Duodenal mucosa (tissue), 2 donors: ENCODE measurements around the gene UGT1A8.
"Not testable (repeated sequence)": the region's sequence is repeated elsewhere in the genome, so short reads cannot be mapped to it uniquely, and the experiment has no call there.

ENCODE experiments used
- H3K27ac ChIP-seq: one replicate; pipeline ENCODE4 v1.7.0; 2013; ENCODE audit warnings: low read depth, low read length
- H3K27me3 ChIP-seq, 2 donors: one replicate each; pipeline ENCODE4 v1.7.0; 2013; ENCODE audit warnings: low read length in 2 of 2, control low read depth in 1 of 2; ENCODE audit not compliant: insufficient read depth in 2 of 2, control insufficient read depth in 1 of 2
- H3K36me3 ChIP-seq, 2 donors: one replicate each; pipeline ENCODE4 v1.7.0; 2013; ENCODE audit warnings: low read length in 2 of 2, control low read depth in 1 of 2; ENCODE audit not compliant: insufficient read depth in 2 of 2, control insufficient read depth in 1 of 2
- H3K4me1 ChIP-seq, 2 donors: one replicate each; pipeline ENCODE4 v1.7.0; 2013; ENCODE audit warnings: low read length in 2 of 2, control low read depth in 1 of 2; ENCODE audit not compliant: insufficient read depth in 2 of 2, control insufficient read depth in 1 of 2
- H3K4me3 ChIP-seq, 2 donors: one replicate each; pipeline ENCODE4 v1.7.0; 2013; ENCODE audit warnings: low read length in 2 of 2, low read depth in 1 of 2
- H3K9ac ChIP-seq, 2 donors: one replicate each; pipeline ENCODE4 v1.7.0; 2013; ENCODE audit warnings: low read length in 2 of 2, low read depth in 1 of 2
- H3K9me3 ChIP-seq, 2 donors: one replicate each; pipeline ENCODE4 v1.7.0; 2013; ENCODE audit warnings: low read length in 2 of 2, control low read depth in 1 of 2; ENCODE audit not compliant: control insufficient read depth in 1 of 2

Gene UGT1A8

DNA sequence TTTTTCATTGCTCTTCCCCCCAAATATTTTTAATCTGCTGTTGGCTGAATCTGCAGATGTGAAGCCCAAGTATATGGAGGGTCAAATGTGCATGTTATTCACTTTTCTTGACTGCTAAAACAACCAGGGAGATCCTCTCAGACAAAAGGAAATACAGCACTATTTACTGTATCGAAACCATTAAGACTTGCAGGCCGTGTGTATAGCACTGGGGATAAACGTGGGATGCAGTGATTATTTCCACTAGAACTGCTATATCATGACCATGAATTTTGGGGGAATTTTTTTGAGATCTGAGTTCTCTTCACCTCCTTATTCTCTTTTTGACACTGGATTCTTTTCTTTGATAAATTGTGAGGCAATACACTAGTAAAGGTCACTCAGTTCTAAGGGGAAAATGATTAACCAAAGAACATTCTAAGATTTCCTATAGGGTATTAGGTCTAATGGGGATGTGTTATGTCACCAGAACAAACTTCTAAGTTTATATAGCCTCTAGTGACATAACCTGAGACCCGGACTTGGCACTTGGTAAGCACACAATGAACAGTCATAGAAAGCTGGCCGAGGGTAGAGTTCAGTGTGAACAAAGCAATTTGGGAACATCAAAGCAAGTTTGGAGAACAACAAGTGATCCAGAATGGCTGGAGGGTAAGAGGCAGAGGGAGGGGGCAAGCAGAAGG is 127.8 kb downstream of the UGT1A8 start:
- H3K4me3 ChIP-seq, result no peak overlapping the region
- no peak overlapping the region for H3K9ac ChIP-seq
- H3K27ac ChIP-seq, result no peak overlapping the region
- no peaks in the 10 kb centered on the region for H3K27me3 ChIP-seq
- H3K9me3 ChIP-seq, result no peaks in the 10 kb centered on the region
- no peaks in the 10 kb centered on the region for H3K36me3 ChIP-seq
- H3K4me1 ChIP-seq, result peaks cover 5 to 11% of the 10 kb centered on the region in 2 donors

DNA sequence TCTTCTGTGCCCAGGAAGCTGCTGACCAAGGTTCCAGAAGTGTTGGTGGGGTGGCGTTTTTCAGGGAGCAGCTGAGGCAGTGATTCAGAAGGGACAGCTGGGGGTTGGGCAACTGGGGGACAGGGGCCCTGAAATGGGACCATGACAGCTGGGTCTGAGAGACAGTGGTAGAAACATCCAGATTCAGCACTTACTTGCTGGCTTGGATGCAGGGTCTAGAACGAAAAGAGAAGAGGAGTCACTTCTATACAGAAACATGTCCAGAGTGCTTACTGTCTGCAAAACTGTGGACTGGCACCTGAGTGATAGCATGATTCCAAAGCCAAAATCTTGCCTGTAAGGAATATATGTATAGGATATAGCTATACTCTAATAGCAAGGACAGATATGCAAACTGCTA is 128.4 kb downstream of the UGT1A8 start:
- H3K36me3 ChIP-seq, H3K4me3 ChIP-seq: not testable (repeated sequence)
- H3K4me1 ChIP-seq, result peaks cover 5 to 11% of the 10 kb centered on the region in 2 donors

DNA sequence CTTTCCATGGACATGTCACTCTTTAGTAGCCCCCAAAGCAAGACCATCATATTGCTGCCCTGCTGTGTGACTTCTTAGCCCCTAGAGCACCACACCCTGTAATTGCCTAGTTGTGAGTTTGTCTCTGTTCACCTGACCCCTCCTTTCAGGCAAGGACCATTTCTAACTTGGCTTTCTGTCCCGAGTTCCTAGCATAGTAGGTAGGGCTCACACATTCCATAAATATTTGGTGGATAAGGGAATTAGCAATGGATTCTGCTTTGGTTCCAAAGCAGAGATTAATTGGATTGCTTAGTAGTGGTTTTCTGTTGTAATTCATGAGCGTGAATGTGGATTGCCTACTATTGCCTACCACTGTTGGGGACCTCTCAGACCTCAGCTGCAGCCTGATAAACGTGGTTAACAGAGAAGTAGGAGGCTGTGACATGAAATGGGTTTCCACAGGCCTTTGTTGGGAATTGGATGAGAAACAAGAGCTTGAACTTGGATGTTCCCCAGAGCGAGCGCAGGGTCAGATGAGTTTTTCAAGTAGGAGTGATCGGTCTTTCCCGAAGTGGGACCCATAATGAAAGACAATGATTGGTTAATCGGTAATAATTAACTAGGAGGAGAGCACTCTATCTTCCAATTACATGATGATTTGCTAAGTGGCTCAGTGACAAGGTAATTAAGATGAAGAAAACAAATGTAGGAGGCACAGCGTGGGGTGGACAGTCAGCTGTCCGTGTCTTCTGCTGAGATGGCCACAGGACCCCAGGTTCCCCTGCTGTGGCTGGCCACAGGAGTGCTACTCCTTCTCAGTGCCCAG is 129.2 kb downstream of the UGT1A8 start:
- Histone ChIP-seq H3K4me1 (peaks cover 5 to 11% of the 10 kb centered on the region in 2 donors), H3K27ac (no peak overlapping the region), H3K9ac (no peak overlapping the region), H3K9me3 (peaks cover 9 to 11% of the 10 kb centered on the region in 2 donors), H3K36me3 (no peaks in the 10 kb centered on the region), H3K27me3 (no peaks in the 10 kb centered on the region), H3K4me3 (no peak overlapping the region)

More for the DNA sequence above, 128.4 kb downstream of the UGT1A8 start:
- H3K27me3 ChIP-seq, H3K27ac ChIP-seq, H3K9me3 ChIP-seq, H3K9ac ChIP-seq: not testable (repeated sequence)

GRCh38 chr2:233747283-233747544 is 129.8 kb downstream of the UGT1A8 start:
- Histone ChIP-seq H3K27me3 (no peaks in the 10 kb centered on the region), H3K9me3 (peaks cover 9 to 11% of the 10 kb centered on the region in 2 donors), H3K4me3 (no peak overlapping the region), H3K9ac (no peak overlapping the region), H3K27ac (no peak overlapping the region), H3K36me3 (no peaks in the 10 kb centered on the region), H3K4me1 (peaks cover 5 to 11% of the 10 kb centered on the region in 2 donors)

DNA sequence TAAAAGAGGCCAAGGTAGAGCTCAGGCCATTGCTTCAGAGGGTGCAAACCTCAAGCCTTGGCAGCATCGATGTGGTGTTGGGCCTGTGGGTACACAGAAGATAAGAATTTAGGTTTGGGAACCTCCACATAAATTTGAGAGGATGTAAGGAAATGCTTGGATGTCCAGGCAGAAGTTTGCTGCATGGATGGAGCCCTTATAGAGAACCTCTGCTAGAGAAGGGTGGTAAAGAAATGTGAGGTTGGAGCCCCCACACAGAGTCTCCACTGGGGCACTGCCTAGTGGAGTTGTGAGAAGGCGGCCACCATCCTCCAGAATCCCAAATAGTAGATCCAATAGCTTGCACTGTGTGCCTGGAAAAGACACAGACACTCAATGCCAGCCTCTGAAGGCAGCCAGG is 133.3 kb downstream of the UGT1A8 start:
- not testable (repeated sequence) for H3K27ac ChIP-seq, H3K4me3 ChIP-seq, H3K9ac ChIP-seq, H3K36me3 ChIP-seq, H3K27me3 ChIP-seq, H3K4me1 ChIP-seq
- H3K9me3 ChIP-seq, result peaks cover 9 to 11% of the 10 kb centered on the region in 2 donors

- not testable (repeated sequence) for H3K27ac ChIP-seq, H3K27me3 ChIP-seq, H3K36me3 ChIP-seq, H3K4me1 ChIP-seq, H3K4me3 ChIP-seq, H3K9ac ChIP-seq
- peaks cover 9 to 11% of the 10 kb centered on the region in 2 donors for H3K9me3 ChIP-seq
These were observed 134.0 kb downstream of the UGT1A8 start for GRCh38 chr2:233751212-233752009.

DNA sequence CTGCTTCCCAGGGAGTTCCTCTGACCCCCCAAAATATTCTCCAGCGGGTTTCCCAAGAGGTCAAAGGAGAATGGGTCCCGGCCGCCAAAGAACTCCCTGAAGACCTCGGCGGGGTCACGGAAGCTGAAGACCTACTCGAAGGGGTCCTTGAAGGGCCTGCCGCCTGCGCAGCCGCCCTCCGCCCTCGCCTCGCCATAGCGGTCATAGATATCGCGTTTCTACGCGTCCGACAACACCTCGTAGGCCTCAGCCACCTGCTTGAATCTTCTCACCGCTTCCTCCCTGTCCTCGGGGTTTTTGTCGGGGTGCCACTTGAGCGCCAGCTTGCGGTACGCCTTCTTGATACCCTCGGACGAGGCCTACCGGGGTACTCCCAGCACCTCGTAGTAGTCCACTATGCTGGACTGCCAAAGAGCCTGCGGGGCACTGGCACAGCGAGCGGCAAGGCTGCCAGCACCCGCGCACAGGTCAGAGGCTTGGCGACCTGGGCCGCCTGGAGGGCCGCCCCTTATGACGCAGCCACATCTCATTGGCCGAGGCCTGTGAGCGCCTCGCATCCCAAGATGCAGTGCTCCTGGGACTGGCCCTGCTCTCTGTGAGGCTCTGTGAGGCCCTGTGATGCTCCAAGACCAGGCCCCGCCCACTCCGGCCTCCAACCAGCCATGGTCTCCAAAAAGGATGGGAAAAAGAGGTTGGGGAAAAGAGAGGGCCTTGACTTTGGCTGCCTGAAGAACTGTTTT is 137.6 kb downstream of the UGT1A8 start:
- Histone ChIP-seq H3K4me3 (no peak overlapping the region), H3K9me3 (peaks cover 9 to 11% of the 10 kb centered on the region in 2 donors), H3K27ac (no peak overlapping the region), H3K4me1 (peaks cover 19 to 28% of the 10 kb centered on the region in 2 donors), H3K27me3 (no peaks in the 10 kb centered on the region), H3K36me3 (no peaks in the 10 kb centered on the region), H3K9ac (no peak overlapping the region)

GRCh38 chr2:233756429-233757081 is 139.1 kb downstream of the UGT1A8 start:
- no peaks in the 10 kb centered on the region for H3K36me3 ChIP-seq
- H3K4me3 ChIP-seq, result no peak overlapping the region
- H3K9me3 ChIP-seq, result no peaks in the 10 kb centered on the region
- H3K27me3 ChIP-seq, result no peaks in the 10 kb centered on the region
- no peak overlapping the region for H3K9ac ChIP-seq
- no peak overlapping the region for H3K27ac ChIP-seq
- peaks cover 28 to 41% of the 10 kb centered on the region in 2 donors for H3K4me1 ChIP-seq

- Histone ChIP-seq H3K27me3 (no peaks in the 10 kb centered on the region), H3K36me3 (no peaks in the 10 kb centered on the region), H3K9me3 (no peaks in the 10 kb centered on the region), H3K27ac (no peak overlapping the region), H3K9ac (peak overlapping the region in 1 of 2 donors; percentile 21), H3K4me1 (peaks cover 28 to 41% of the 10 kb centered on the region in 2 donors), H3K4me3 (peak overlapping the region in 1 of 2 donors; percentile 15)
These were observed 140.7 kb downstream of the UGT1A8 start for GRCh38 chr2:233758141-233758540.
